HG02973 (cell line): ENCODE results near the gene CLSTN1.
"Not testable (repeated sequence)": the region's sequence is repeated elsewhere in the genome, so short reads cannot be mapped to it uniquely, and the experiment has no call there.

Experiments used
- ATAC-seq: cut with Tn5 transposase; IDR thresholded peaks from one replicate; pipeline ENCODE4 v1.9.1; 2021; ENCODE audit warnings: moderate library complexity; ENCODE audit not compliant: unreplicated experiment

Gene CLSTN1

DNA sequence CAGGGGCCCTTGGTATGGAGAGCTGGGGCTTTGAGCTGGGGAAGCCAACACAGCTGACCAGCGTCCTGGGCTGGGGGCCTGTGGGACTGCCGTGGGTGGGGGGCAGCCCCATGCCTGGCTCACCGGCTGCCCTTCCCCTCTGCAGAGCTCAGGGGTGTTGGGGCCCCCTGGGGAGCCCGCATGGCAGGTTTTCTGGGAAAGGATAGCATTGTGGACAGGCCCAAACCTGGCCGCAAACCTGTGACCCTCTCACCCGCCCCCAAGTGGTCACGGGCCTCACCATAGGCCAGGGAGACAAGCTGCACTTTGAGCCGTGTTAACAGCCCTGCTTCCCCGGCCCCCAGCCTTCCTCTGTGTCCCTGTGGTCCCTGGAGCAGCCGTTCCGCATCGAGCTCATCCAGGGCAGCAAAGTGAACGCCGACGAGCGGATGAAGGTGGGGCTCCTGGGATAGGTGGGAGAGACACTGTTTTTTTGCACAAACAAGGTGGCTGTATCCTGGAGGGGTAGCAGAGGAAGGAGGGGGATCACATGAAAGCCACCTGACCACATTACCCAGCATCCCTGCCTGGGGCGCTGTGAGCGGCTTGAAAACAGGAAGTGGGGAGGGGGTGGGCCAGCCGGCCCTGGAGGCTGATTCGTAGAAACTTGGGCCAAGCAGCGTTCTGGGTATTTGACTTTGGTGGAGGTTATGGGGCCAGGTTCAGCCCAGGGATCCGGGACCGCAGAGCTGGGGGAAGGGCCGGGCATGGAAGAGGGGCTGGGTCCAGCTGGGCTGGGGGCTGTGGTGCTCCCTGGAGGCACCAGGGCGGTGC lies 106.4 kb downstream of the CLSTN1 start:
- ATAC-seq: peak; percentile 43

DNA sequence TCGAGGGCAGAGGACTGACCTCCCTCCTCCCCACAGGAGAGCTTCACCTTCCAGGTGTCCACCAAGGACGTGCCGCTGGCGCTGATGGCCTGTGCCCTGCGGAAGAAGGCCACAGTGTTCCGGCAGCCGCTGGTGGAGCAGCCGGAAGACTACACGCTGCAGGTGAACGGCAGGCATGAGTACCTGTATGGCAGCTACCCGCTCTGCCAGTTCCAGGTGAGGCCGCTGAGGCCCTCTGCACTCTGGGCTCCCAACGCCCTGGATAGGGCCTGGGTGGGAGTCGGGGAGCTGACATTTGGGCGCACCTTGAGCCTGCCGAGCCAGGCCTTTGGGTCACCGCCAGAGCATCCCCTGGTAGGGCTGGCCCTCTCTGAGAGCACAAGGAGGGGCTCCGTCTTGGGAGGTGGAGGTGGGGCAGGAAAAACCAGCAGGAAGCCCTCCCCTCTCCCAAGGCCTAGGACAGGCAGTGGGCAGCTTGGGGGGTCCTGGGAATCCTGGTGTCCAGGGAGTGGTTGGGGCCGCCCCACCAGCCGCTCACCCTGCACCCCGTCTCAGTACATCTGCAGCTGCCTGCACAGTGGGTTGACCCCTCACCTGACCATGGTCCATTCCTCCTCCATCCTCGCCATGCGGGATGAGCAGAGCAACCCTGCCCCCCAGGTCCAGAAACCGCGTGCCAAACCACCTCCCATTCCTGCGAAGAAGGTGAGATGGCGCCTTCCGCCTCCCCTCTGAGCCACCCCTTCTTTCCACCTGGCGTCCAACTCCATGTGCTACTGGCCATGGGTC lies 107.2 kb downstream of the CLSTN1 start:
- no peak for ATAC-seq

DNA sequence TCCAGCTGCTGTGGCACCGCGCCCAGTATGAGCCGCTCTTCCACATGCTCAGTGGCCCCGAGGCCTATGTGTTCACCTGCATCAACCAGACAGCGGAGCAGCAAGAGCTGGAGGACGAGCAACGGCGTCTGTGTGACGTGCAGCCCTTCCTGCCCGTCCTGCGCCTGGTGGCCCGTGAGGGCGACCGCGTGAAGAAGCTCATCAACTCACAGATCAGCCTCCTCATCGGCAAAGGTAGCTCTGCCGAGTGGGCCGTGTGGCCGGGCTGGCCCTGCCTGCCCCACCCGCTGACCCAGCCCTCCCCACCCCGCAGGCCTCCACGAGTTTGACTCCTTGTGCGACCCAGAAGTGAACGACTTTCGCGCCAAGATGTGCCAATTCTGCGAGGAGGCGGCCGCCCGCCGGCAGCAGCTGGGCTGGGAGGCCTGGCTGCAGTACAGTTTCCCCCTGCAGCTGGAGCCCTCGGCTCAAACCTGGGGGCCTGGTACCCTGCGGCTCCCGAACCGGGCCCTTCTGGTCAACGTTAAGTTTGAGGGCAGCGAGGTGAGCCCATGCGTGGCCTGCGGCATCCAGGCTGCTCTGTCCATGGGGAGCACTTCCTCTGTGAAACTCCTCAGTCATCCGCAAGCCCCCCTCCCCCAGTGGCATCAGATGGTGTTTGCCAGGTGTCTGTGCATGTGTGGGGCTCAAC lies 108.1 kb downstream of the CLSTN1 start:
- ATAC-seq: no peak

DNA sequence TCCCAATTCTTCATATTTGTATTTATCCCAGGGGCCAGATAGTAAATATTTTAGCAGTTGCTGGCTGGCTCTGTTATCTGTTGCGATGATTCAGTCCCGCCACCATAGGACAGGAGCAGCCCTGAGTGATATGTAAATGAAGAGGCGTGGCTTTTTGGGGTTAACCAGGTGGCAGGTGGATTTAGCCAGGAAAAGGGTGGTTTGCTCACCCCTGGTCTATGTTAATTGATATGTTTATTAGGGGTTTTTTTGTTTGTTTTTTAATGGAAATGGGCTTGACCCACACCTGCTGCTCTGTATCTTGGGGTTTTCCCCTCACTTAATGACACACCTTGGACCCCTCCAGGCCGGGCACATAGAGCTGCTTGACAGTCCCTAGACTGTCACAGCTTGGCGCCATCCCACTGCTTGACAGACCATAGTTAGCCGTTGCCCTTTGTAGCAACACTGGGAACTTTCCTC lies 109.5 kb downstream of the CLSTN1 start:
- no peak for ATAC-seq

DNA sequence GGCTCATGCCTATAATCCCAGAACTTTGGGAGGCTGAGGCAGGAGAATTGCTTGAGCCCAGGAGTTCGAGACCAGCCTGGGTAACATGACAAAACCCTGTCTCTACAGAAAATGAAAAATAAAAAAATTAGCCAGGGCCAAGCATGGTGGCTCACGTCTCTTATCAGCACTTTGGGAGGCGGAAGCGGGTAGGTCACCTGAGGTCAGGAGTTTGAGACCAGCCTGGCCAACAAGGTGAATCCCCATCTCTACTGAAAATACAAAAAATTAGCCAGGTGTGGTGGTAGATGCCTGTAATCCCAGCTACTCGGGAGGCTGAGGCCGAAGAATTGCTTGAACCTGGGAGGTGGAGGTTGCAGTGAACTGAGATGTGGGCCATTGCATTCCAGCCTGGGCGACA lies 111.0 kb downstream of the CLSTN1 start:
- ATAC-seq: not testable (repeated sequence)

DNA sequence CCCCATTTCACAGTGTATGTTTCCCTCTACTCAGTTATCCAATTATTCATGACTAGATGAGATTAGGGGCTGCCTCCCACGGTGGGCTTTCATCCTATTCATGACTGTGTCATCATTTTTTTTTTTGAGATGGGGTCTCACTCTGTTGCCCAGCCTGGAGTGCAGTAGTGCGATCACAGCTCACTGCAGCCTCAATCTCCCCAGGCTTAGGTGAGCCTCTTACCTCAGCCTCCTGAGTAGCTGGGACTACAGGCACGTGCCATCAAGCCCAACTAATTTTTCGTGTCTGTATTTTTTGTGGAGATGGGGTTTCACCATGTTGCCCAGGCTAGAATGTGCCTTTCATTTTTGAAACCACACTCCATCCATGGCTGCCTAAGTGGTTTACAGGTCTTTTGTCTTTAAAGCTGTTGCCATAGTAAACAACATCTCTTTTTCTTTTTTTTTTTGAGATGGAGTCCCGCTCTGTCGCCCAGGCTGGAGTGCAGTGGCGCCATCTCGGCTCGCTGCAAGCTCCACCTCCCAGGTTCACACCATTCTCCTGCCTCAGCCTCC lies 112.2 kb downstream of the CLSTN1 start:
- no peak for ATAC-seq

DNA sequence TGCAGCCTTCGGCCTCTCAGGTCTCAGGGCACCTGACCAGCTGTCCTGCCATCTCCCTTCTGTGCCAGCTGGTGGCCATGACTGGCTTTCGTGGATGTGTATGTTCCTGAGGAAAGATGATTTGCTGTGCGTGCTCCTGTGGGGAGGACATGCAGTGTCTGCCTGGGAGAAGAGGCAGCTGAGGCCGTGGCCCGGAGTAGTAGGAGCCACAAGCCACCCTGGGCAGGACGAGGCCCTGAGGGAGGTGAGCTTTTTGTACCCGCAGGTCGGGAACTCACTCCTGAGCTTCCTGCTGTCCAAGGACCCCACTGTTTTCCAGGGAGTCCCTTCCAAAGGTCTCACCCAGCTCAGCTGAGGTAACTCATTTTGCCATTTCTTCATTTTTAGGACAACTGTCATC lies 113.7 kb downstream of the CLSTN1 start:
- ATAC-seq: no peak

DNA sequence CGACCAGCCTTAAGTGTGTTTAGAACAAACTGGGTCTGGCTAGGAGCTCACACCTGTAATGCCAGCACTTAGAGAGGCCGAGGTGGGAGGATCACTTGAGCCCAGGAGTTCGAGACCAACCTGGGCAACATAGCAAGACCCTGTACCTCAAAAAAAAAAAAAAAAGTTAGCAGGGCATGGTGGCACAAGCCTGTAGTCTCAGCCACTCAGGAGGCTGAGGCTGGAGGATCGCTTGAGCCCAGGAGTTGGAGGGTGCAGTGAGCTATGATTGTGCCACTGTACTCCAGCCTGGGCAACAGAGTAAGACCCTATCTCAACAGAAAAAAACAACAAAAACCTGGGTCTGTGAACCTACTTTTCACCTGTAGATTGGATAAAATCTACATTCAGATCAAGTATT lies 117.6 kb downstream of the CLSTN1 start:
- no peak for ATAC-seq

DNA sequence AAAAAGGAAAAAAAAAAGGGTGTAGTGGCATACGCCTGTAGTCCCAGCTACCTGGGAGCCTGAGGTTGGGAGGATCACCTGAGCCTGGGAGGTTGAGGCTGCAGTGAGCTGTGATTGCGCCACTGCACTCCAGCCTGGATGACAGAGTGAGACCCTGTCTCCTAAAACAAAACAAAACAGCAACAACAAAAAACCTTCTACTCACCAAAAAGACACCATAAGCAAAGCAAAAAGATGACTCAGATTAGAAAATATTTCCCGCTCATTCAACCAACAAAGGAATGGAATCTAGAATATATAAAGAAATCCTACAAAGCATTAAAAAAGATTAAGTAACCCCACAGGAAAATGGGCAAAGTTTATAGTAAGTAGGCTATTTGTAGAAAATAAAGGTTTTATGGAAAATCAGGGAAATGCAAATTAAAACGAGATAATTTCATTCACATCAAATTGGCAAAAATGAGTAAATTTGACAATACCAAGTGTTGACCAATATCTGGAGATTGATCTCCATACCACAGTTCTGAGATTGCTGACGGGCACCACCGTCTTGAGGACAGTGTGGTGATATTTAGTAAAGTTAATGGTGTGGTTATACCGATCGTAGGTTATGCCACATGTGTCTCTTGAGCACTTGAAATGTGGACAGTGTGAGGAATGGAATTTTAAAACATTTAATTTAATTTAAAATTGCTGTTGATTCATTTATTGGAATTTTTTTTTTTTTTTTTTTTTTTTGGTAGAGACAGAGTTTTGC lies 118.2 kb downstream of the CLSTN1 start:
- no peak for ATAC-seq

DNA sequence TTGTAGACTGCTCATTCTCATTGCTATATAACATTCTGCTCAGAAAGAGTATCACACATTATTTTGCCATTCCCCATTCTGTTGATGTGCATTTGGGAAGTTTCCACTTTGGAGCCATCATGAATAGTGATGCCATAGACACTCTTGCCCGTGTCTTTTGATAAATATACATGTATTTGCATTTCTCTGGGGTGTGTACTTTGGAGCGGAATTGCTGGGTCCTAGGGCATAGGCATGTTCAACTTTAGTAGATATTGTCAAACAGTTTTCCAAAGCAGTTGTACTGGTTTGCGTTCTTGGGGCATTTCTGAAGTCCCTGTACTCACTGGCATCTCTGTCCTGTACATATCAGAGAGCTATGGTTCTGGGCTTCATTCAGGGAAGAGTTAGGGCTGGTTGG lies 120.1 kb downstream of the CLSTN1 start:
- no peak for ATAC-seq

DNA sequence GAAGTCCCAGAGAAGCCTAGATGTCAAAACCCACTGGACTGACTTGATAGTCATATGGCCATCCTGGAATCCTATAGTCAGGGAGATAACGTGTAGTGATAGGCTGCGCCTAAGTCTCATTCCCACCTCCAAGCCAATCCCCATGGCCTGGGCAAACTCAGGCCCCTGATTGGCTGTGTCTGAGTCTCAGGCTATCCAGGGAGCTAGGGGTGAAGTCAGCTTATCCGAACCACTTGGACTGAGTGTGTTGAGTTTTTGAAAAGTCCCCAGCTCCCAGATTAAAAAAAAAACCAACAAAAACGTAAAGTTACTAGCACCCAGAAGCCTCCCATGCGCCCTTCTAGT lies 120.6 kb downstream of the CLSTN1 start:
- ATAC-seq: no peak

DNA sequence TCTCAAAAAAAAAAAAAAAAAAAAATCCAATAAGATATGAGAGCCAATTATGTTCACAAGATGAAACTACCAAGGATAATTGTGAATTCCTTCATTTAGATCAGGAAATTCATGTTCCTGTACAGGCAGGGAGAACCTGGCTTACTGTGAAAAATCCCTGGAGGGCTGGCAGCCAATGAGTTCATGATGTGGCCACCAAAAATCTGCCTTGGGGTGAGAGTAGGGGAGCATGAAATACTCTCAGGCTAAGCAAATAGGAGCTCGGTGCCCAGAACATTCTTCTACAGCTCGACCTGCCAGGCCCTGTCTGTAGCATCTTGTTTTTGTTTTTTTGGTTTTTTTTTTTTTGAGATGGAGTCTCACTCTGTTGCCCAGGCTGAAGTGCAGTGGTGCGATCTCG lies 122.1 kb downstream of the CLSTN1 start:
- ATAC-seq: no peak

DNA sequence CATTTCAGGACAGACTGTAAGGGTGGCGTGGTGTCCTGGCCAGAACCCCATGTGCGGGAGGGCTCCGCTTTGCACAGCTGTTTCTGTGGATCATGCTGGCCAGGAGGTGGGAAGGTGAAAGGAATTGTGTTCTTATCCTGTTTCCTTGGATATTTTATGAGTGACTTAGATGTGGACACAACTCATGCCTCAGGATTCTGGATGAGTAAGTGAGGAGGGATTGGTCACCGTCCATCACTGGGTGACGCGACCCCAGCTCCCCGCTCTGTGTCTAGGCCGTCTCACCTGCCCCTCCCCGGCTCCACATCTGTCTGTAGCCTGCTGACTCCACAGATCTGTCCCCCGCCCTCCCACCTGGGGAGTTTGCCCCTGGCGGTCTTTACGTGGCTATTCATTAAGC lies 123.4 kb downstream of the CLSTN1 start:
- ATAC-seq: no peak

DNA sequence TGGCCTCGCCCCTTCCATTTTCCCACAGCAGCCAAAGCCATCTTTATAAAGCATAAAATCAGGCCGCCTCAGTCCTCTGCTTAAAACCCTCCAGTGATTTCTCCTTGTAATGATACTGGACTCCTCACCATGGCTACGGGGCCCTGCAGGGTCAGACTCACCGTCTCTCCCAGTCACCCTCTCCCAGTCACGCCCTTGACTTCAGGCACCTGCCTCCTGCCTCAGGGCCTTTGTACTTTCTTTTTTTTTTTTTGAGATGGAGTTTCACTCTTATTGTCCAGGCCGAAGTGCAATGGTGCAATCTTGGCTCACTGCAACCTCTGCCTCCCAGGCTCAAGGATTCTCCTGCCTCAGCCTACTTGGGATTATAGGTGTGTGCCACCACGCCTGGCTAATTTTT lies 124.4 kb downstream of the CLSTN1 start:
- ATAC-seq: no peak

DNA sequence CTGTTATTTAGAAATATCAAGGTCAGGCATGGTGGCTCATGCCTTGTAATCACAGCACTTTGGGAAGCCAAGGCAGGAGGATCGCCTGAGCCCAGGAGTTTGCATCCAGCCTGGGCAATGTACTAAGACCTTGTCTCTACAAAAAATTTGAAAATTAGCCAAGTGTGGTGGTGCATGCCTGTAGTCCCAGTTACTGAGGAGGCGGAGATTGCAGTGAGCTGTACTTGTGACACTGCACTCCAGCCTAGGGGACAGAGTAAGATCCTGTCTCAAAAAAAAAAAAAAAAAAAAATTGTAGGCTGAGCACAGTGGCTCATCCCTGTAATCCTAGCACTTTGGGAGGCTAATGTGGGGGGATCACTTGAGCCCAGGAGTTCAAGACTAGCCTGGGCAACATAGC lies 127.0 kb downstream of the CLSTN1 start:
- no peak for ATAC-seq

DNA sequence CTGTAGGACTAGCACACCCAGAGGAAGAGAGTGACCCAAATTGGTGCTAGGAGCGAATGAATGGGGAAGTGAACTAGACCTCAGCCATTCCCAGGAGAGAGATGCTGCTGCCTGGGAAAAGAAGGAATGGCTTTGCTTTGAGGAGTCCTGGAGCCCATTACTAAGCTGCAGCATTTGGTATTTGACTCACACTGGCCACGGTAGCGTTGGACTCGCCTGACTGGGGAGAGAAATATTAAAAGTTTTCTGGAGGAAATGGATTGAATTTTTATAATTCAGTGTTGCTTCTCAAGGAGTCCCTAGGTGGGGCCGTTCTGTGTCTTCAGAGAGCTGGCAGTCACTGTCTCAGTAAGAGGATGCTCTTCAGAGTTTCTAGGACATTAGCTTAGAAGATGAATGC lies 132.1 kb downstream of the CLSTN1 start:
- ATAC-seq: no peak

DNA sequence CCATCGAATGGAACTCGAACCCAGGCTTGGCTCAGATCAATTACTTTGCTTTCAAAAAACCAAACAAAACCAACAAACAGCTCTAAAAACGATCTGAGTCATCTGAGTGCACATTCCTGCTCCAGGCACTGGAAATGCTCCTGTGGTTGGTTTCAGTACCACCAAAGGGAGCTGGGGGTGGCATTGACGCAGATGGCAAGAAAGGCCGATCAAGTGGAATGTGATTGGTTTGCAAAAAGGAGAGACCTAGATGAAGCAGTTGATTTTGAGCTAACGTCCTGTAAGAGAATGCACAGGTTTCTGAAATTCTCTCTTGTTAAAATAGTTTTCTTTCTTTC lies 132.7 kb downstream of the CLSTN1 start:
- no peak for ATAC-seq

DNA sequence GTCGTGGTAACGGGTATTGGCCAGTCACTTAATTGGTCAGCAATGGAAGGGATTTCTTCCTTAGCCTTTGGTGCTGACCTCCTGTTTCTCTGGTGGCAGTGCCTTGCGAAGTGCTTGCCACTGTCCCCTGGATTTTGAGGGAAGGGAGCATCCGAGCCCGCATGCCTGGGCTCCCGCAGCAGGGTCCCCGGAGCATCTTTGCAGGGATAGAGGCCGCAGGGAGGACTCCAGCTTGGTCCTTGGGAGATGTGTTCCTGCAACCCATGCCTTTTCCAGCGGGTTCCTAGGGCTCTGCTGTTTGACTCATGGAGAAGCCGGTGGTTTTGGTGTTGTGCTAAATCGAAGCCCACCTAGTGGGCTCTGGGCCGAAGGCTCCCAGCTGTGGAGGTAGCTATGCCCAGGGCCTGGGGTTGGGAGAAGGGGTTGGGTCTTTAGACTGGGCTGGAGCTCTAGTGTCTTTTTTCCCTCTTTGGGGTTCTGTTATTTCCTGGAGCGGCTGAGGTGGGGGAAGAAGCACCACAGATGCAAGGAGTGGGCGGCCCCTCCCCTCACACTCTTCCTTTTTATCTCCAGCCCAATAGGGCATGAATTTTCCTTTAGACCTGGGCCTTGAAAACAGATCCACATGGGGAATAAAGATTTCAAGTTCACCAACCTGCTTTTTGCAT lies 133.2 kb downstream of the CLSTN1 start:
- no peak for ATAC-seq

DNA sequence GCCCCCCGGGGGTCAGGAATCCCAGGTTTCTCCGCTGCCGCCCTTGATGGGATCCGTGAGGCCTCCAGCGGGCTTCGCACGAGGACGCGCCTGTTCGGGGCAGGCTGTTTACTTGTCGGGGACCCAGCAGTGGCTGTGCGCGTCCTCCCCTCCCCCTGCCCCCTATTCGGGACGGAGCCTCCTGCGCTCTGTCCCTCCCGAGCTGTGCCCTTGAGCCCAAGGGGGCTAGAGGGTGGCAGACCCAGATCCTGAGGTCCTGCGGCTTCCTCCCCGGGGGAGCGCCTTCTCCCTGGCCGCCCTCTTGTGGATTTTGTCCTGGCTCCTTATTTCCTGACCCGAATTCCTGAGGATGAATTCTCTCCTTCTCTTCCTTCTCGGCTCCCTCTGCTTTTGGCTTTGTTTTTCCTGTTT lies 133.8 kb downstream of the CLSTN1 start:
- no peak for ATAC-seq

DNA sequence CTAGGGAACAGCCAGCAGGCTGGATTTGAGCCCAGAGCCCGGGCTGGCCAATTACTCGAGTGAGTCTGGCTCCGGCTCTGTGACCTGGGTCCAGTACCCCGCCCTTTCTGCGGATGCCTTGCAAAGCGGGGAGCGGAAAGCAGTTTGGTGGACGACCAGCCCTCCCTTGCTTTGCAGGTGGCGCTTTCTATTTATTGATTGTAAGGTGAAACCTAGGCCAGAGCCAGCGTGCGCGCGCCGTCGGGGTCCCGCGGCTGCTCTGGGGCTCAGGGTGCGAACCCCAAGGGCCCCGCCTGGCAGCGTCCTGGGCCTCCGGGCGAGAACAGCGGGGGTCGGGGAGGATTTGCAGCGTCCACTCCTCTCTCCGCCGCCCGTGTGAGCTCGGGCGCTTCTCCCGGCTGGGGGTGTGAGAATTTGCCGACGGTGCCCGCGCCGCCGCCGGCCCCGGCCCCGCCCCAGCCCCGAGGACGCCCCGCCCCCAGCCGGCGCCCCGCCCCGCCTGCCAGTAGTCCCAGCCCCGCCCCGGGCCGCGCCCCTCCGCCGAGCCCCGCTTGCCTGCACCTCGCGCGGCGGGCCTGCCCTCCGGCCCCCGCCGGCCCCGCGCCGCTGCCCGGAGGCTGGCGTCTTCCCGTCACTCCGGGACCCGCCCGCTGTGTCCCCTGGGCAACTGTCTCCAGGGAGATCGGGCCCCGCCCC lies 134.6 kb downstream of the CLSTN1 start:
- ATAC-seq: peak; percentile 44
